GM12801 (cell line): ENCODE measurements around the gene ADAMTS10.

ENCODE experiments used
- CTCF ChIP-seq: IDR thresholded peaks from one replicate; pipeline ENCODE4 v1.5.1; 2011; ENCODE audit warnings: control low read depth; ENCODE audit not compliant: insufficient read length; ENCODE audit errors: extremely low read depth

The ADAMTS10 gene

GRCh38 chr19:8616861-8617260 lies 6.3 kb upstream of the ADAMTS10 start:
- TF ChIP-seq CTCF = no peak

- no peak for TF ChIP-seq CTCF
Measured at GRCh38 chr19:8615813-8616596, 5.5 kb upstream of the ADAMTS10 start.

- no peak for TF ChIP-seq CTCF
Measured at GRCh38 chr19:8615024-8615423, 4.5 kb upstream of the ADAMTS10 start.

GRCh38 chr19:8614455-8614854 lies 3.9 kb upstream of the ADAMTS10 start:
- no peak for TF ChIP-seq CTCF

- TF ChIP-seq CTCF = no peak
Measured at GRCh38 chr19:8612807-8613171, 2.3 kb upstream of the ADAMTS10 start.

- TF ChIP-seq CTCF = no peak
Measured at GRCh38 chr19:8611877-8612806, 1.6 kb upstream of the ADAMTS10 start.

- no peak for TF ChIP-seq CTCF
Measured at GRCh38 chr19:8611391-8611876, 919 bp upstream of the ADAMTS10 start.
